IMR-90 (cell line): ENCODE results near the gene DYRK2. TPM values are rescaled to one million over a fixed set of nuclear protein-coding genes. Genes with fewer than 3 reads are reported as not detected.

ENCODE experiments used
- ATAC-seq: fragments of 200-7000 bp; cut with Tn5 transposase; 2 replicates; pipeline ENCODE4 v1.9.1; 2020; ENCODE audit warnings: low read depth, mild to moderate bottlenecking, moderate library complexity
- BruUV-seq: library from RNA; stranded (reverse); fragments of 400-500 nt; replicated peaks from 2 replicates; lab custom pipeline; 2021; lab: Mats Ljungman, UMichigan
- CTCF ChIA-PET: fragments of 300-600 bp; formaldehyde crosslinking; extraction: SDS; loops from one replicate; lab custom pipeline; 2021; ENCODE audit warnings: antibody characterized with exemption; lab: Yijun Ruan, JAX
- POLR2A ChIA-PET: fragments of 300-600 bp; sonication (Branson Sonifier 250); formaldehyde crosslinking; loops from one replicate; lab custom pipeline; 2022; ENCODE audit warnings: antibody characterized with exemption; ENCODE audit not compliant: unreplicated experiment; lab: Charles Lee
- DNase-seq: peaks from one replicate; pipeline ENCODE4 v3.0.0; 2013
- H2AFZ ChIP-seq: replicated peaks from 2 replicates; pipeline ENCODE3; 2013; ENCODE audit warnings: low read length, mild to moderate bottlenecking; ENCODE audit not compliant: poor library complexity
- H2AK5ac ChIP-seq: 2 replicates; pipeline ENCODE4 v1.6.1; 2013; ENCODE audit warnings: low read depth, low read length, inconsistent platforms
- H2AK9ac ChIP-seq: replicated peaks from 2 replicates; pipeline ENCODE3; 2013; ENCODE audit warnings: mild to moderate bottlenecking, low read depth, low read length, moderate library complexity; ENCODE audit not compliant: poor library complexity
- H2BK120ac ChIP-seq: 2 replicates; pipeline ENCODE4 v1.6.1; 2013; ENCODE audit warnings: low read depth, low read length, inconsistent platforms
- H2BK15ac ChIP-seq: 3 replicates; pipeline ENCODE4 v1.6.1; 2013; ENCODE audit warnings: low read depth, low read length, inconsistent platforms
- H2BK20ac ChIP-seq: 2 replicates; pipeline ENCODE4 v1.6.1; 2013; ENCODE audit warnings: low read depth, mild to moderate bottlenecking, inconsistent platforms, low read length, moderate library complexity
- H2BK5ac ChIP-seq: 2 replicates; pipeline ENCODE4 v1.6.1; 2013; ENCODE audit warnings: mild to moderate bottlenecking, low read depth, low read length, inconsistent platforms; ENCODE audit not compliant: poor library complexity, severe bottlenecking
- H3K14ac ChIP-seq: replicated peaks from 2 replicates; pipeline ENCODE4 v1.6.1; 2013; ENCODE audit warnings: low read depth, low read length, inconsistent platforms
- H3K18ac ChIP-seq: 2 replicates; pipeline ENCODE4 v1.6.1; 2013; ENCODE audit warnings: low read depth, low read length, control low read depth
- H3K23ac ChIP-seq: 2 replicates; pipeline ENCODE4 v1.6.1; 2013; ENCODE audit warnings: low read depth, low read length, inconsistent platforms
- H3K27ac ChIP-seq: 2 replicates; pipeline ENCODE4 v1.5.1; 2013; ENCODE audit warnings: mild to moderate bottlenecking, control low read depth, low read length; ENCODE audit not compliant: insufficient read depth
- H3K27me3 ChIP-seq: 2 replicates; pipeline ENCODE4 v1.6.1; 2013; ENCODE audit warnings: low read length; ENCODE audit not compliant: control insufficient read depth, insufficient read depth
- H3K36me3 ChIP-seq: 2 replicates; pipeline ENCODE4 v1.6.1; 2013; ENCODE audit warnings: low read length, mixed read lengths; ENCODE audit not compliant: control insufficient read depth, insufficient read depth
- H3K4ac ChIP-seq: 2 replicates; pipeline ENCODE4 v1.6.1; 2013; ENCODE audit warnings: low read depth, low read length, inconsistent platforms
- H3K4me1 ChIP-seq: 2 replicates; pipeline ENCODE4 v1.6.1; 2013; ENCODE audit warnings: low read length, mixed read lengths; ENCODE audit not compliant: control insufficient read depth, insufficient read depth
- H3K4me2 ChIP-seq: 2 replicates; pipeline ENCODE4 v1.6.1; 2013; ENCODE audit warnings: low read depth, mild to moderate bottlenecking, control low read depth, low read length, moderate library complexity
- H3K4me3 ChIP-seq: 2 replicates; pipeline ENCODE4 v1.5.1; 2013; ENCODE audit warnings: low read depth, mild to moderate bottlenecking, control low read depth, low read length, moderate library complexity; ENCODE audit not compliant: insufficient read depth
- H3K56ac ChIP-seq: 2 replicates; pipeline ENCODE4 v1.6.1; 2013; ENCODE audit warnings: low read length, inconsistent platforms; ENCODE audit not compliant: insufficient read depth; ENCODE audit errors: extremely low read depth
- H3K79me1 ChIP-seq, 2 experiments: 2 replicates each; pipeline ENCODE4 v1.6.1; 2013; ENCODE audit warnings: low read length in 2 of 2, inconsistent platforms in 1 of 2, low read depth in 1 of 2
- H3K9ac ChIP-seq: 2 replicates; pipeline ENCODE4 v1.6.1; 2013; ENCODE audit warnings: low read depth, low read length, control low read depth
- H3K9me1 ChIP-seq: 2 replicates; pipeline ENCODE4 v1.6.1; 2013; ENCODE audit warnings: low read length, inconsistent platforms; ENCODE audit not compliant: insufficient read depth
- H3K9me3 ChIP-seq: 2 replicates; pipeline ENCODE4 v1.6.1; 2013; ENCODE audit warnings: low read length; ENCODE audit not compliant: control insufficient read depth, insufficient read depth
- H4K20me1 ChIP-seq: 2 replicates; pipeline ENCODE4 v1.6.1; 2013; ENCODE audit warnings: low read length, inconsistent platforms; ENCODE audit not compliant: insufficient read depth
- H4K5ac ChIP-seq: 2 replicates; pipeline ENCODE4 v1.6.1; 2013; ENCODE audit warnings: mild to moderate bottlenecking, low read depth, low read length, control low read depth
- H4K8ac ChIP-seq, 2 experiments: 2 replicates each; pipeline ENCODE4 v1.6.1; 2013; ENCODE audit warnings: low read depth in 2 of 2, low read length in 2 of 2, control low read depth in 1 of 2, inconsistent platforms in 1 of 2
- H4K91ac ChIP-seq: 2 replicates; pipeline ENCODE4 v1.6.1; 2013; ENCODE audit warnings: low read depth, low read length, inconsistent platforms; ENCODE audit not compliant: insufficient read depth
- RFX5 ChIP-seq: IDR thresholded peaks from 2 replicates; pipeline ENCODE4 v1.8.0; 2012; ENCODE audit warnings: low read depth, mild to moderate bottlenecking, low read length, moderate library complexity
- WGBS, 2 experiments: methylation state at CpG; one replicate each; pipeline versions ENCODE4 v1.1.5 to v1.1.7; 2013; ENCODE audit warnings: missing lambda C conversion rate in 2 of 2; ENCODE audit not compliant: insufficient read length in 1 of 2; ENCODE audit errors: extremely low coverage in 2 of 2; 5-methylcytosine and 5-hydroxymethylcytosine counted together
- dilution Hi-C: fragments of 300-500 bp; cut with HindIII; formaldehyde crosslinking; loops from one replicate; pipeline ENCODE4 v1.14.3; 2018; ENCODE audit warnings: low sequenced_read_pairs; ENCODE audit not compliant: unreplicated experiment
- in situ Hi-C: fragments of 300-500 bp; cut with MboI; formaldehyde crosslinking; loops from 3 replicates; pipeline ENCODE4 v1.14.3; 2019; ENCODE audit warnings: low sequenced_read_pairs, inconsistent platforms, mixed read lengths
- intact Hi-C: fragments of 100-400 bp; cut with micrococcal nuclease; formaldehyde crosslinking; loops from 2 replicates; pipeline ENCODE4 v1.10.0; 2022
- polyA plus RNA-seq, 3 experiments: library from polyadenylated mRNA; depleted of rRNA; stranded (reverse); fragments of >200 nt; gene quantifications; 2 replicates each; pipeline ENCODE4 v1.2.3, GENCODE V29; 2012; ENCODE audit warnings: low replicate concordance in 1 of 3
- total RNA-seq: library from RNA; depleted of rRNA; stranded (reverse); fragments of >200 nt; gene quantifications from 2 replicates; pipeline ENCODE4 v1.2.3, GENCODE V29; 2012

DYRK2 gene
- total and polyA plus RNA-seq, 2 of the 4 experiments (the other 2 are of a cell fraction), result 16.3 to 23.1 TPM

- in situ Hi-C loops (no loop called here), dilution Hi-C loops (no loop called here), intact Hi-C loops (no loop called here)
- Histone ChIP-seq H3K9ac (no peak overlapping the region), H3K23ac (no peak overlapping the region), H2AK9ac (no peak overlapping the region), H3K9me3 (no peaks in the 10 kb centered on the region), H3K79me1 (no peaks in the 10 kb centered on the region), H4K8ac (no peak overlapping the region), H3K4ac (no peak overlapping the region), H2BK20ac (no peak overlapping the region), H3K4me1 (no peaks in the 10 kb centered on the region), H3K4me2 (no peak overlapping the region), H2BK15ac (no peak overlapping the region), H4K20me1 (no peaks in the 10 kb centered on the region), H2BK5ac (no peak overlapping the region), H3K27me3 (peaks cover 4% of the 10 kb centered on the region; the same call in 1 of the 2 replicates), H2AFZ (no peak overlapping the region), H3K36me3 (no peaks in the 10 kb centered on the region), H3K56ac (no peak overlapping the region), H3K18ac (no peak overlapping the region), H3K9me1 (no peaks in the 10 kb centered on the region; the same call in 1 of the 2 replicates), H4K5ac (no peak overlapping the region), H3K27ac (no peak overlapping the region), H2BK120ac (no peak overlapping the region), H3K14ac (no peak overlapping the region), H4K91ac (no peak overlapping the region), H3K4me3 (no peak overlapping the region), H2AK5ac (no peak overlapping the region)
- POLR2A ChIA-PET, result no interaction called here
- no peak for ATAC-seq
- no CpG with 5 or more reads among the region's 1 CpG for WGBS, 2 experiments
- CTCF ChIA-PET, result no interaction called here
- no peak for DNase-seq
- BruUV-seq, result no TSS peak
- no peak for TF ChIP-seq RFX5
These were observed 23.5 kb upstream of the DYRK2 start for GRCh38 chr12:67625004-67625403.
